Umbilical cord (tissue), 2 donors: ENCODE results near the gene ZKSCAN1. TPM values are rescaled to one million over a fixed set of nuclear protein-coding genes. Genes with fewer than 3 reads are reported as not detected.
A peak's percentile ranks its signal among the peaks of the same experiment; 100 is the strongest.
"Not testable (repeated sequence)": the region's sequence is repeated elsewhere in the genome, so short reads cannot be mapped to it uniquely, and the experiment has no call there.

Experiments used
- DNase-seq: peaks from one replicate; pipeline ENCODE4 v3.0.0-alpha.2; 2015; ENCODE audit warnings: low spot score
- total RNA-seq: library from RNA; depleted of rRNA; stranded (reverse); fragments of >200 nt; gene quantifications from one replicate; pipeline ENCODE4 v1.2.3, GENCODE V29; 2014; ENCODE audit warnings: low replicate concordance; ENCODE audit not compliant: insufficient read depth

ZKSCAN1 gene
- total RNA-seq, 1 donor from 2014 or later: 27.7 TPM

GRCh38 chr7:100000239-100000638, 15.2 kb upstream of the ZKSCAN1 start:
- DNase-seq: no peak

GRCh38 chr7:100003711-100004661, 11.4 kb upstream of the ZKSCAN1 start:
- DNase-seq: no peak

- no peak for DNase-seq
Measured at GRCh38 chr7:100007887-100008286, 7.5 kb upstream of the ZKSCAN1 start.

- peak; percentile 66 for DNase-seq
Measured at GRCh38 chr7:100008525-100008924, 6.9 kb upstream of the ZKSCAN1 start.

- not testable (repeated sequence) for DNase-seq
Measured at GRCh38 chr7:100009952-100010351, 5.4 kb upstream of the ZKSCAN1 start.

GRCh38 chr7:100010901-100011300, 4.5 kb upstream of the ZKSCAN1 start:
- no peak for DNase-seq

- DNase-seq: no peak
Measured at GRCh38 chr7:100011516-100011915, 3.9 kb upstream of the ZKSCAN1 start.

- DNase-seq: not testable (repeated sequence)
Measured at GRCh38 chr7:100012385-100013327, 2.7 kb upstream of the ZKSCAN1 start.

- no peak for DNase-seq
Measured at GRCh38 chr7:100013328-100013676, 2.1 kb upstream of the ZKSCAN1 start.

- DNase-seq: no peak
Measured at GRCh38 chr7:100016215-100016901, 962 bp downstream of the ZKSCAN1 start.

- DNase-seq: no peak
Measured at GRCh38 chr7:100017300-100017699, 1.9 kb downstream of the ZKSCAN1 start.

- DNase-seq: no peak
Measured at GRCh38 chr7:100017875-100018274, 2.5 kb downstream of the ZKSCAN1 start.

GRCh38 chr7:100019908-100020307, 4.5 kb downstream of the ZKSCAN1 start:
- DNase-seq: no peak

- DNase-seq: no peak
Measured at GRCh38 chr7:100021297-100021696, 5.9 kb downstream of the ZKSCAN1 start.

- DNase-seq: peak; percentile 66
Measured at GRCh38 chr7:100022621-100023020, 7.2 kb downstream of the ZKSCAN1 start.

- no peak for DNase-seq
Measured at GRCh38 chr7:100023526-100023925, 8.1 kb downstream of the ZKSCAN1 start.

GRCh38 chr7:100024020-100024619, 8.7 kb downstream of the ZKSCAN1 start:
- no peak for DNase-seq

GRCh38 chr7:100027197-100027596, 11.8 kb downstream of the ZKSCAN1 start:
- DNase-seq: no peak

- peak; percentile 51 for DNase-seq
Measured at GRCh38 chr7:100029596-100029995, 14.2 kb downstream of the ZKSCAN1 start.

- no peak for DNase-seq
Measured at GRCh38 chr7:100033526-100033925, 18.1 kb downstream of the ZKSCAN1 start.

- peak; percentile 28 for DNase-seq
Measured at GRCh38 chr7:100034871-100035510, 19.6 kb downstream of the ZKSCAN1 start.
